Left ventricle myocardium inferior (tissue), 1 donor: ENCODE measurements around the gene SULT2B1. TPM values are rescaled to one million over a fixed set of nuclear protein-coding genes. Genes with fewer than 3 reads are reported as not detected.

Source experiments
- DNase-seq: peaks from one replicate; pipeline ENCODE4 v3.0.0-alpha.2; 2020
- H3K27ac ChIP-seq: fragments of 200-600 bp; replicated peaks from 2 replicates; pipeline ENCODE4 v1.8.0; 2021
- H3K27me3 ChIP-seq: fragments of 200-600 bp; 2 replicates; pipeline ENCODE4 v1.8.0; 2021; ENCODE audit warnings: low read depth
- H3K36me3 ChIP-seq: fragments of 200-600 bp; 2 replicates; pipeline ENCODE4 v1.8.0; 2021
- H3K4me1 ChIP-seq: fragments of 200-600 bp; 2 replicates; pipeline ENCODE4 v1.8.0; 2021
- H3K4me3 ChIP-seq: fragments of 200-600 bp; 2 replicates; pipeline ENCODE4 v1.8.0; 2021; ENCODE audit warnings: mild to moderate bottlenecking, moderate library complexity
- H3K9me3 ChIP-seq: fragments of 200-600 bp; replicated peaks from 2 replicates; pipeline ENCODE4 v1.8.0; 2021
- intact Hi-C: fragments of 100-400 bp; cut with micrococcal nuclease; formaldehyde crosslinking; loops from one replicate; pipeline ENCODE4 v1.11.0; 2022
- total RNA-seq: library from RNA; stranded (reverse); fragmentation: NEBNext Ultra II Directional; extraction: Animal tissue kit (Norgen Biotek cat#: 25700); gene quantifications from one replicate; pipeline ENCODE4 v1.2.1, GENCODE V29; 2021
- TF ChIP-seq, protein P1 (sequence below): fragments of 200-600 bp; IDR thresholded peaks from 2 replicates; pipeline ENCODE4 v1.8.0; 2021; ENCODE audit warnings: antibody characterized with exemption, mild to moderate bottlenecking, borderline replicate concordance
- donor health status: DM: no; HTN: yes; CAD: no; lungs with severe emphysema.

Gene SULT2B1
- total RNA-seq, 1 donor from 2014 or later: 0.33 TPM

DNA sequence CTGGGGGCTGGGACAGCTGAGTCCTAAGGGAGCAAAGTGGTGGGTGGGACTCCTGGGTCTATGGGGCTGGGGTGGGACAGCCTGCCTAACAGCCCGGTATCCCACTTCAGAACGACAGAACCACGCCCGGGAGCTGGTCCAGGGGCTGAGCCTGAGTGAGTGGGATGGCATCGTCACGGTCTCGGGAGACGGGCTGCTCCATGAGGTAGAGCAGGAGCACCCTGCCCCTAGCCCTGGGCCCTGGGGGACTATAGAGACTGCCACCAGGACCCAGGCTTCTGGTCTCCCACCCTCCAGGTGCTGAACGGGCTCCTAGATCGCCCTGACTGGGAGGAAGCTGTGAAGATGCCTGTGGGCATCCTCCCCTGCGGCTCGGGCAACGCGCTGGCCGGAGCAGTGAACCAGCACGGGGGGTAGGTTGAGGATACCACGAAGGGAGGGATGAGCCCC is 75.9 kb downstream of the SULT2B1 start:
- Histone ChIP-seq H3K4me3 (no peak overlapping the region), H3K27me3 (no peaks in the 10 kb centered on the region), H3K4me1 (peaks cover 61% of the 10 kb centered on the region), H3K27ac (peak overlapping the region; percentile 98), H3K9me3 (no peaks in the 10 kb centered on the region), H3K36me3 (peaks cover 12% of the 10 kb centered on the region)
- TF ChIP-seq, protein P1, sequence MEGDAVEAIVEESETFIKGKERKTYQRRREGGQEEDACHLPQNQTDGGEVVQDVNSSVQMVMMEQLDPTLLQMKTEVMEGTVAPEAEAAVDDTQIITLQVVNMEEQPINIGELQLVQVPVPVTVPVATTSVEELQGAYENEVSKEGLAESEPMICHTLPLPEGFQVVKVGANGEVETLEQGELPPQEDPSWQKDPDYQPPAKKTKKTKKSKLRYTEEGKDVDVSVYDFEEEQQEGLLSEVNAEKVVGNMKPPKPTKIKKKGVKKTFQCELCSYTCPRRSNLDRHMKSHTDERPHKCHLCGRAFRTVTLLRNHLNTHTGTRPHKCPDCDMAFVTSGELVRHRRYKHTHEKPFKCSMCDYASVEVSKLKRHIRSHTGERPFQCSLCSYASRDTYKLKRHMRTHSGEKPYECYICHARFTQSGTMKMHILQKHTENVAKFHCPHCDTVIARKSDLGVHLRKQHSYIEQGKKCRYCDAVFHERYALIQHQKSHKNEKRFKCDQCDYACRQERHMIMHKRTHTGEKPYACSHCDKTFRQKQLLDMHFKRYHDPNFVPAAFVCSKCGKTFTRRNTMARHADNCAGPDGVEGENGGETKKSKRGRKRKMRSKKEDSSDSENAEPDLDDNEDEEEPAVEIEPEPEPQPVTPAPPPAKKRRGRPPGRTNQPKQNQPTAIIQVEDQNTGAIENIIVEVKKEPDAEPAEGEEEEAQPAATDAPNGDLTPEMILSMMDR: no peak
- intact Hi-C loops: no loop called here
- DNase-seq: no peak

DNA sequence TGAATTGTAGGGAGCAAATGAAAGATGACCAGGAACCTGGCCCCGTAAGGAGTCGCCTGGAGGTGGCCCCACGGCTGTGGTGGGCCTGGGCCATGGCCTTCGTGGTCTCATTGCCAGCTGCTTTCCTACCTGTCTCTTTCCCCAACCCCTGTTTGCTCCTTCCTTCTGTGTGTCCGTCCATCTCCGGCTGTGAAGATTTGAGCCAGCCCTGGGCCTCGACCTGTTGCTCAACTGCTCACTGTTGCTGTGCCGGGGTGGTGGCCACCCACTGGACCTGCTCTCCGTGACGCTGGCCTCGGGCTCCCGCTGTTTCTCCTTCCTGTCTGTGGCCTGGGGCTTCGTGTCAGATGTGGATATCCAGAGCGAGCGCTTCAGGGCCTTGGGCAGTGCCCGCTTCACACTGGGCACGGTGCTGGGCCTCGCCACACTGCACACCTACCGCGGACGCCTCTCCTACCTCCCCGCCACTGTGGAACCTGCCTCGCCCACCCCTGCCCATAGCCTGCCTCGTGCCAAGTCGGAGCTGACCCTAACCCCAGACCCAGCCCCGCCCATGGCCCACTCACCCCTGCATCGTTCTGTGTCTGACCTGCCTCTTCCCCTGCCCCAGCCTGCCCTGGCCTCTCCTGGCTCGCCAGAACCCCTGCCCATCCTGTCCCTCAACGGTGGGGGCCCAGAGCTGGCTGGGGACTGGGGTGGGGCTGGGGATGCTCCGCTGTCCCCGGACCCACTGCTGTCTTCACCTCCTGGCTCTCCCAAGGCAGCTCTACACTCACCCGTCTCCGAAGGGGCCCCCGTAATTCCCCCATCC is 76.7 kb downstream of the SULT2B1 start:
- Histone ChIP-seq H3K4me3 (no peak overlapping the region), H3K36me3 (peaks cover 16% of the 10 kb centered on the region), H3K27me3 (no peaks in the 10 kb centered on the region), H3K27ac (peak overlapping the region; percentile 98), H3K4me1 (peaks cover 61% of the 10 kb centered on the region), H3K9me3 (no peaks in the 10 kb centered on the region)
- TF ChIP-seq, protein P1: no peak
- intact Hi-C loops: no loop called here
- DNase-seq: no peak

DNA sequence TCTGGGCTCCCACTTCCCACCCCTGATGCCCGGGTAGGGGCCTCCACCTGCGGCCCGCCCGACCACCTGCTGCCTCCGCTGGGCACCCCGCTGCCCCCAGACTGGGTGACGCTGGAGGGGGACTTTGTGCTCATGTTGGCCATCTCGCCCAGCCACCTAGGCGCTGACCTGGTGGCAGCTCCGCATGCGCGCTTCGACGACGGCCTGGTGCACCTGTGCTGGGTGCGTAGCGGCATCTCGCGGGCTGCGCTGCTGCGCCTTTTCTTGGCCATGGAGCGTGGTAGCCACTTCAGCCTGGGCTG is 77.3 kb downstream of the SULT2B1 start:
- intact Hi-C loops: no loop called here
- Histone ChIP-seq H3K27me3 (no peaks in the 10 kb centered on the region), H3K4me3 (no peak overlapping the region), H3K9me3 (no peaks in the 10 kb centered on the region), H3K36me3 (peaks cover 16% of the 10 kb centered on the region), H3K4me1 (peaks cover 63% of the 10 kb centered on the region), H3K27ac (peak overlapping the region; percentile 98)
- TF ChIP-seq, protein P1: no peak
- DNase-seq: no peak

DNA sequence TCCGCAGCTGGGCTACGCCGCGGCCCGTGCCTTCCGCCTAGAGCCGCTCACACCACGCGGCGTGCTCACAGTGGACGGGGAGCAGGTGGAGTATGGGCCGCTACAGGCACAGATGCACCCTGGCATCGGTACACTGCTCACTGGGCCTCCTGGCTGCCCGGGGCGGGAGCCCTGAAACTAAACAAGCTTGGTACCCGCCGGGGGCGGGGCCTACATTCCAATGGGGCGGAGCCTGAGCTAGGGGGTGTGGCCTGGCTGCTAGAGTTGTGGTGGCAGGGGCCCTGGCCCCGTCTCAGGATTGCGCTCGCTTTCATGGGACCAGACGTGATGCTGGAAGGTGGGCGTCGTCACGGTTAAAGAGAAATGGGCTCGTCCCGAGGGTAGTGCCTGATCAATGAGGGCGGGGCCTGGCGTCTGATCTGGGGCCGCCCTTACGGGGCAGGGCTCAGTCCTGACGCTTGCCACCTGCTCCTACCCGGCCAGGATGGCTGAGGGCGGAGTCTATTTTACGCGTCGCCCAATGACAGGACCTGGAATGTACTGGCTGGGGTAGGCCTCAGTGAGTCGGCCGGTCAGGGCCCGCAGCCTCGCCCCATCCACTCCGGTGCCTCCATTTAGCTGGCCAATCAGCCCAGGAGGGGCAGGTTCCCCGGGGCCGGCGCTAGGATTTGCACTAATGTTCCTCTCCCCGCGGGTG is 77.8 kb downstream of the SULT2B1 start:
- no peaks in the 10 kb centered on the region for H3K27me3 ChIP-seq
- no peaks in the 10 kb centered on the region for H3K9me3 ChIP-seq
- TF ChIP-seq, protein P1: no peak
- peak; percentile 54 for DNase-seq
- intact Hi-C loops: no loop called here
- peaks cover 16% of the 10 kb centered on the region for H3K36me3 ChIP-seq
- H3K4me1 ChIP-seq: peaks cover 63% of the 10 kb centered on the region
- peak overlapping the region; percentile 41 for H3K4me3 ChIP-seq
- H3K27ac ChIP-seq: peak overlapping the region; percentile 98

DNA sequence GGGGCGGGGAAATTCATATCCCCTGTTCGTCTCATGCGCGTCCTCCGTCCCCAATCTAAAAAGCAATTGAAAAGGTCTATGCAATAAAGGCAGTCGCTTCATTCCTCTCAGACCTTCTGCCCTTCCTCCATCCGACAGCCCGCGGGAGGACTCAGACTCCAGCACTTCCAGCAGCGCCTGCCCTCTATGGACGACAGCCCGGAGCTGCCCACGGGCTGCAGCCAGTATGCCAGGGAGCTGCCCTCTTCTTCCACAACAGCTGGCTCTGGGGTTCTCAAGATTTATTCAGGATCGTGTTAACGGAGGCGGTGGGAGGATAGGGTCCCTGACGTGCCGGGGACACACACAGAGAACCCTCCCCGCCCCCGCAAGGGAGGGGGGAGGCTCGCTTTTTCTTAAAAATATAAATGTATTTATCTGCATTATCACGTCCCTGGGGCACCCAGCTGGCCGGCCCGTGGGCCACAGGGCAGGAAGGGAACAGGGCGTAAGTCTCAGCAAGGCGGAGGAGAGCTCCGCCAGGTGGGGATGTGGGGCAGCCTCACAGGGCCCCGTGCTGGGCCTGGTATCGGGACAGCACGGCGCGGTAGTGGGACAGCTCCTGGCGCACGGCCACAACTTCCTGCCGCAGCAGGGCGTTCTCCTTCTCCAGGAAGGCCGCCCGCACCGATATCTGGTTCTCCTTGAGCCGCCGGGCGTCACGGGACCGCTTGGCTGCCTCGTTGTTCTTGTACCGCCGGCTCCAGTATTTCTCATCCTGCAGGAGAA is 78.5 kb downstream of the SULT2B1 start:
- Histone ChIP-seq H3K9me3 (no peaks in the 10 kb centered on the region), H3K4me3 (peak overlapping the region; percentile 41), H3K36me3 (peaks cover 16% of the 10 kb centered on the region), H3K27ac (peak overlapping the region; percentile 98), H3K27me3 (no peaks in the 10 kb centered on the region), H3K4me1 (peaks cover 62% of the 10 kb centered on the region)
- peak; percentile 86 for DNase-seq
- TF ChIP-seq, protein P1: peak; percentile 43
- intact Hi-C loops: no loop called here
